GM19239 (cell line): Measurements from ENCODE around the gene IBA57.

Experiments used
- DNase-seq: peaks from one replicate; pipeline ENCODE4 v3.0.0; 2011; ENCODE audit warnings: low spot score; ENCODE audit not compliant: insufficient read length
- FAIRE-seq: peaks from 2 replicates; lab custom pipeline; 2011; peaks lifted over from hg19 to GRCh38; lab: Jason Lieb, UNC

The IBA57 gene

GRCh38 chr1:228165372-228166169 lies at the start of gene IBA57:
Gene IBA57, plus strand, starts transcription at chr1:228165804. Its CDS starts 13 bp downstream, at chr1:228165817.
- FAIRE-seq, result peak; percentile 93
- DNase-seq, result peak; percentile 97

DNA sequence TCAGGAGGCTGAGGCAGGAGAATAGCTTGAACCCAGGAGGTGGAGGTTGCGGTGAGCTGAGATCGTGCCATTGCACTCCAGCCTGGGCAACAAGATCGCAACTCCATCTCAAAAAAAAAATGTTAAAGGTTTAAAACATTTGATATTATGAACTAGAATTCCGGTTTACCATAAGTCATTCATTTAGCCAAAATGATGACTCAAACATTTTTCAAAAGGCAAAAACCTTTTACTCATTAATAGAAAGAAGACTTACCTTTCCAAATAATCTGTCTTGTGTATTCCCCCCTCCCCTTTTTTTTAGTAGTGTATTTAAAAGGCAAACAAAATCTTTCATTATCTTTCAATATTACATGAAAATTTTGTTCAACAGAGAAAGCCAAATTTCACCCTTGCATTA lies 48.3 kb upstream of the IBA57 start:
- FAIRE-seq, result no peak
- no peak for DNase-seq

DNA sequence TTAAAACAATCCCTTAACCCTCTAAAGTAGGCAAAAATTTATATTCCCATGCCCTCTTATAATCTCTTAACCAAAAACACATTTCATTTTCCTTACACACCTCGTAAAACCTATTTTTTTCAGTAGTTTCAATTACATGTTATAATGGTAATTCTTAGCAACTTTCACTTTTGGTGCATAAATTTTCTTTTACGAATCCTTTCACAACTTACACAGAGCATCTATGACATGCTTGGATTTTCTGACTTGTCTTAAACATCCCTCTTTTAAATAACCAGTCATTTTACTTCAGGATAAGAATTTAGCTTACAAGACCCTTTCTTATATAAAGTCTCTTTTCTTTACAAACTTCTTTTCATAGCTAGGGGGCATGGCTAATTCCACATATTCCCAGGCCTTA lies 47.6 kb upstream of the IBA57 start:
- FAIRE-seq (no peak), DNase-seq (no peak)

DNA sequence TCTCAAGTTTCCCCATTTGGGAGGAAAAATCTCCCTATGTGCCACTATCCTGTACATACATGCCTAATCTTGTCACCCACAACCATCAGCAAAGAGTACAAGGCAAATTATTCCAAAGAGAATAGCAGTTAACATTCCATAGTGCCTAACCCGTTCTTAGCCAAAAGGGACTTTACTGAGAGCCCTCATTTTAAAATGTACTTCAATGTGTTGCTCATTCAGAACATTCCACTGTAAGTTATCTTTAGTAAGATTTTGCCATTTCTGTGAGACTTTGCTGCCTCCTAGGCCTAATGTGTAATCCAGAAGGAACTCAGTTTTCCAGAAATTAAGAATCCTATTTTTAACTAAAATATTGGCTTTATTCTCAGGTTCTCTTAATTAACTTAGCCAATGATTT lies 45.3 kb upstream of the IBA57 start:
- DNase-seq (no peak), FAIRE-seq (no peak)

- DNase-seq (no peak), FAIRE-seq (no peak)
These were observed 44.6 kb upstream of the IBA57 start for GRCh38 chr1:228120857-228121489.

- DNase-seq (no peak), FAIRE-seq (no peak)
These were observed 42.6 kb upstream of the IBA57 start for GRCh38 chr1:228122921-228123441.

DNA sequence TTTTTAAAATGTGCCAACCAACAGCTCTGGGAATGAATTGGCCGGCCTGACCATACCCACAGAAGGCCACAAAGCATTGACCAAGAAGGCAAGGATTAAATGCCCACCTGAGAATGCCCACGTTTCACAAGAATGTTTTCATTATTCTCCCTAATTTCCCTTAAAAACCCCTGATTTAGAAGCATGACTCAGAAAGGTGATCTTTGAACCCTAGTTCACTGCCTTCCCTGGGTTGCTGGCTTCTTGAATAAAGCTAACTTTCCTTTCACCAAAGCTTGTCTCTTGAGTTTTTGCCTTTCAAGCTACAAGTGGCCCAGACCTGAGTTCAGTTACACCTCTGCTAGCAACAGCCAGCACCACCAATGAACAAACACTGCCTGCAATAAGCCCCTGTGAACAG lies 42.1 kb upstream of the IBA57 start:
- DNase-seq (no peak), FAIRE-seq (no peak)

DNA sequence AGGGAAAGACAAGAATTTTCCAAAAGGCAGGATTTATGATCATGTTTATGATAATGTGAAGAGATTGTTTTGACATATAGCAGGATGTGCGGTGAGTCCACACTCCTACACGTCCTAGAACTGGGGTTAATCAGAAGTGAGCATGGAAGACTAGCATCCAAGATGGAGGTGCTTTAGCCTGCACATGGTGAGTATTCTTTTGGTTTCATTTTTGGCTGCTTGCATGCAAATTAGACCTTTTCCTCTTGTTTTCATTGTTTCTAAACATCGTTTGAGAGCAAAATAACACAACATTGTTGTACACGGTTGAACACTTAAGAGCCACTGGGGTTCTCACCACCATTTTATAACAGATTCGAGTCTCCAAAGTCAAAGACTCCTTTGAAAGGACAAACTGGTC lies 40.4 kb upstream of the IBA57 start:
- FAIRE-seq, result no peak

GRCh38 chr1:228131766-228132165 lies 33.8 kb upstream of the IBA57 start:
- DNase-seq, result no peak
- FAIRE-seq, result no peak

More for the DNA sequence above, 40.4 kb upstream of the IBA57 start:
- no peak for DNase-seq

GRCh38 chr1:228134591-228134990 lies 31.0 kb upstream of the IBA57 start:
- FAIRE-seq (no peak), DNase-seq (no peak)

GRCh38 chr1:228136901-228137300 lies 28.7 kb upstream of the IBA57 start:
- FAIRE-seq (no peak), DNase-seq (no peak)

GRCh38 chr1:228139406-228139930 lies 26.1 kb upstream of the IBA57 start:
- DNase-seq (no peak), FAIRE-seq (no peak)

DNA sequence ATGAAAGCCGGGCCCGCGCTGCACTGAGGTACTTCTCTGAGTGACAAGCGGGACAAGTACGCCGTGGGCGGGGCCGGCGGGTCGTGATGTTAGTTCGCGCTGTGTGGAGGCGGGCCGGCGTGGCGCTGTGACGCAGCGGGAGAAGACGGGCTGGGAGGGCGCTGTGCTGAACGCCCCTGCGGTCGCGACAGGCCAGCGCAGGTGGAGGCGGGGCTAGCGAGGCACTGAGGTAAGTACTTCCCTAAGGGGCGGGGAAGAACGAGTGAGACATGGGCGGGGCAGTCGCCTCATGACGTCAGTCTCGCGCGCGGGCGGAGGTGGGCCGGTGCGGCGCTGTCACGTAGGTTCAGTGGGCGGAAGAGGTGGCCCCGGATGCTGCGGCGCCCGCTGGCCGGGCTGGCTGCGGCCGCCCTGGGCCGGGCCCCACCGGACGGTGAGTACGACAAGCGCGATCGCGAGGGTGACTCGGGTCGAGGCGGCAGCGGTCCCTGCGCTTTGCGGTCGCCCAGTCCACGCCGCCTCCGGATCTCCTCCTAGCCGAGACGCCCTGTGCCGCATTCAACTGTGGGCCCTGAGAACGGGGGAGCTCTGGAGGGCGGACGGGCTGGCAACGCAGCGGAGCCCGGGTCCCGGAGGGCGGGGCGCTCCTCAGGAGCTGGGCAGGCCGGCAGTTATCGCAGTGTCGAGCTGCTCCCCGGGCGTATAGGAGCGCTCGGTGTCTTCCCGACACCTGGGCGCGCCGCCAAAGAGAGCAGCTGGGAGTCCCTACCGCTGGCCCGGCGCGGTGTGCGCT lies 25.5 kb upstream of the IBA57 start, which contains the start of gene GUK1:
GUK1 (plus strand) TSS at position 349 of the 793 bp plus-strand sequence; CDS start at position 373, 24 bp downstream.
- peak; percentile 90 for DNase-seq
- FAIRE-seq, result peak; percentile 99

GRCh38 chr1:228140724-228141225 lies 24.8 kb upstream of the IBA57 start:
- FAIRE-seq (no peak), DNase-seq (no peak)

GRCh38 chr1:228141226-228142044 lies 24.2 kb upstream of the IBA57 start:
- peak; percentile 88 for FAIRE-seq
- DNase-seq, result peak; percentile 65

DNA sequence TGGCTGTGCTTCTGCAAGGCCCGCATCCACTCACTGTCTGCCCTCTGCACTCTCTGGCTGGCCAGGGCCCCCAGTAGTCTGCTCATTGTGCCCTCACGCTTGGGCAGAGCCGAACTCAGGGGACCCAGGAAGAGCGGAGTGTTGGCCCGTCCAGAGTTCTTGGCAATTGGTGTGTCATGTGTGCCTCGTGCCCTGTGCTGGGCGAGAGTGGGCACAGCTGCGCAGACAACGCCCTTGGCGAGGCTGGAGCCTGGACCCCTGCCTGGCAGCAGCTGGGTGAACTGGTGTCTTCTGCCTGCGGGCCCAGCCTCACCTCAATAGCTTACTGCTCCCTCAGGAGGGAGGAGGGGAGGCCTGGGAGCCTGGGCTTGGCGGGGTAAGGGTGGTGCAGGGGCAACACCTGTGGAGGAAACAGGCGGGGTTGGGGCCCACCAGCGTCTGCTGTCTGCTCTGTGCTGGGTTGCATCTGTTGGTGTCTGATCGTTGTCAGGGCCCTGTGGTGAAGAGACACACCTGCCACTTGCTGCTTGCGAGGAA lies 23.4 kb upstream of the IBA57 start:
- FAIRE-seq (no peak), DNase-seq (no peak)

GRCh38 chr1:228142701-228143136 lies 22.9 kb upstream of the IBA57 start:
- DNase-seq, result no peak
- no peak for FAIRE-seq

GRCh38 chr1:228143480-228144192 lies 22.0 kb upstream of the IBA57 start:
- DNase-seq (no peak), FAIRE-seq (no peak)
